ENCODE measurements around the gene UBE3D. TPM values are rescaled to one million over a fixed set of nuclear protein-coding genes. Genes with fewer than 3 reads are reported as not detected.
A peak's percentile ranks its signal among the peaks of the same experiment; 100 is the strongest.

UBE3D gene
- total and polyA plus RNA-seq, 10 donors: 3.8 to 20.6 (median 8.1) TPM

GRCh38 chr6:83068616-83069015 is 3.0 kb upstream of the UBE3D start:
- WGBS, 5 donors: 51 to 65% (median 60%) methylated on average over 6 of the region's 6 CpGs
- Histone ChIP-seq H3K9me3 (no peaks in the 10 kb centered on the region), H3K36me3 (no peaks in the 10 kb centered on the region), H3K27me3 (replicated peaks in 1 of 7) (no peaks in the 10 kb centered on the region), H3K27ac (peak overlapping the region in 7 of 8 donors; percentile 86 to 95 (median 94)), H3K4me1 (peaks cover 3 to 88% (median 63%) of the 10 kb centered on the region in 6 donors), H3K4me3 (peak overlapping the region in 7 of 8 donors; percentile 81 to 97 (median 89))
- no peak for DNase-seq
- TF ChIP-seq POLR2AphosphoS5 (IDR thresholded peaks at IDR 0.05) (no peak), POLR2A (IDR thresholded peaks at IDR 0.05) (no peak), CTCF (IDR thresholded peaks at IDR 0.05 in 8 of 11, conservative IDR thresholded peaks at IDR 0.05 in 3 of 11) (no peak)
- intact Hi-C loops (cut with DNase I; ENCODE audit: low total_unique reads): loop anchor here (10.0 kb wide), 1 partner anchor 446 kb away; the partner anchor contains the start of gene PRSS35

- intact Hi-C loops (cut with DNase I; ENCODE audit: low total_unique reads): loop anchor here (10.0 kb wide), 1 partner anchor 447 kb away; the partner anchor contains the start of gene PRSS35
- 0 to 1% (median 1%) methylated on average over 48 to 78 of the region's 78 CpGs for WGBS, 5 donors
- peak; percentile 100 for DNase-seq
- Histone ChIP-seq H3K27ac (peak within 1 kb of the TSS; percentile 83 to 95 (median 94)), H3K4me3 (peak within 1 kb of the TSS; percentile 81 to 97 (median 92)), H3K4me1 (peaks cover 3 to 84% (median 61%) of the 10 kb centered on the region in 6 donors), H3K27me3 (replicated peaks in 1 of 7) (no peaks in the 10 kb centered on the region), H3K36me3 (no peaks in the 10 kb centered on the region), H3K9me3 (no peaks in the 10 kb centered on the region)
- no peak for TF ChIP-seq POLR2A (IDR thresholded peaks at IDR 0.05)
- TF ChIP-seq POLR2AphosphoS5 (IDR thresholded peaks at IDR 0.05): peak; percentile 83 to 93 (median 89)
- TF ChIP-seq CTCF (IDR thresholded peaks at IDR 0.05 in 8 of 11, conservative IDR thresholded peaks at IDR 0.05 in 3 of 11): peak; percentile 80 to 98 (median 95)
Measured at GRCh38 chr6:83067448-83068439, 2.1 kb upstream of the UBE3D start, which contains the start of gene DOP1A. TSS of gene DOP1A (plus strand) at chr6:83067671. CDS start at chr6:83096978, 29,307 bp downstream.

GRCh38 chr6:83062225-83062624 is 3.4 kb downstream of the UBE3D start:
- TF ChIP-seq CTCF (IDR thresholded peaks at IDR 0.05 in 8 of 11, conservative IDR thresholded peaks at IDR 0.05 in 3 of 11): no peak
- no peak for TF ChIP-seq POLR2AphosphoS5 (IDR thresholded peaks at IDR 0.05)
- TF ChIP-seq POLR2A (IDR thresholded peaks at IDR 0.05): no peak
- intact Hi-C loops (cut with DNase I; ENCODE audit: low total_unique reads): loop anchor here (10.0 kb wide), 1 partner anchor 453 kb away; the partner anchor contains the start of gene PRSS35
- no peak for DNase-seq

More at GRCh38 chr6:83062225-83062624, 3.4 kb downstream of the UBE3D start:
- H3K4me1 ChIP-seq: peaks cover 3 to 40% (median 23%) of the 10 kb centered on the region in 6 donors
- no peak overlapping the region for H3K4me3 ChIP-seq
- H3K27ac ChIP-seq: no peak overlapping the region
- H3K9me3 ChIP-seq: no peaks in the 10 kb centered on the region
- peaks cover 0 to 5% (median under 1%) of the 10 kb centered on the region in 6 donors for H3K36me3 ChIP-seq
- H3K27me3 ChIP-seq (replicated peaks in 1 of 7): no peaks in the 10 kb centered on the region
- 93 to 96% (median 95%) methylated on average over 1 of the region's 1 CpG for WGBS, 5 donors
